ENCODE data around the gene PLXNA4.

DNA sequence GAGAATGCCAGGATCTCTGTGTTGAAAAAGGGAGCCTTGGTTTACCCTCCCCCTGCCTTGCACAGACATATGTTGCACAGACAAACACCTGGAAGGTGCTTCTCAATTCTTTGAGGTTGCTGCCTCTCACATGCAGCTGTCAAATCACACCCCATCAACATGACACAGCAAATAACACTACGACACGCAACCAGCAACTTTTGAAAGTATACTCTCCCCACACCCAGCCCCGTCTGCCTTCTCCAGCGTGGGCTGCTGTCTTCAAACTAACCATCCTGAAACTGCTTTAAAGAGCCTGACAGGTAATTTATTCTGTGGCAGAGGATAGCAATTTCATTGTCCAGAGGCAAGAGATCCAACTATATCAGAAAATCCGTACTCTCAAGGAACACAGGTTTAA lies 136.1 kb downstream of the PLXNA4 start:
- TF ChIP-seq CTCF (IDR thresholded peaks at IDR 0.05 in 4 of 5, conservative IDR thresholded peaks at IDR 0.05 in 1 of 5) (no peak), POLR2A (IDR thresholded peaks at IDR 0.05) (no peak)
